GM12878 (cell line): ENCODE data around the gene ARRDC4. TPM values are rescaled to one million over a fixed set of nuclear protein-coding genes. Genes with fewer than 3 reads are reported as not detected.

Source experiments
- ATAC-seq: fragments of 200-7000 bp; cut with Tn5 transposase; 3 replicates; pipeline ENCODE4 v1.9.1; 2020; ENCODE audit warnings: mild to moderate bottlenecking, moderate library complexity
- BruUV-seq: library from RNA; stranded (reverse); fragments of 400-500 nt; replicated peaks from 2 replicates; lab custom pipeline; 2021; lab: Mats Ljungman, UMichigan
- CTCF ChIA-PET: fragments of 300-600 bp; sonication (Branson Sonifier 250); formaldehyde crosslinking; extraction: SDS; loops from one replicate; lab custom pipeline; 2021; ENCODE audit warnings: inconsistent platforms; lab: Yijun Ruan, JAX
- POLR2A ChIA-PET: fragments of 350-600 bp; formaldehyde crosslinking; extraction: SDS; loops from one replicate; lab custom pipeline; 2021; ENCODE audit warnings: inconsistent platforms; lab: Charles Lee
- RAD21 ChIA-PET: fragments of 300-600 bp; sonication (Branson Sonifier 250); formaldehyde crosslinking; loops from one replicate; lab custom pipeline; 2023; ENCODE audit warnings: antibody characterized with exemption; ENCODE audit not compliant: unreplicated experiment; lab: Charles Lee
- SMC1A ChIA-PET: fragments of 300-600 bp; sonication (Branson Sonifier 250); formaldehyde crosslinking; loops from one replicate; lab custom pipeline; 2023; ENCODE audit not compliant: unreplicated experiment, uncharacterized antibody; lab: Charles Lee
- DNase-seq: peaks from one replicate; pipeline ENCODE4 v3.0.0-alpha.2; 2011; ENCODE audit warnings: low read depth, low spot score
- FAIRE-seq: peaks from 3 replicates; lab custom pipeline; 2011; peaks lifted over from hg19 to GRCh38; lab: Jason Lieb, UNC
- H2AFZ ChIP-seq: 2 replicates; pipeline ENCODE4 v1.6.0; 2011; ENCODE audit warnings: low read depth, low read length, control low read depth; ENCODE audit not compliant: control insufficient read depth
- H3K27ac ChIP-seq: 2 replicates; pipeline ENCODE4 v1.5.1; 2011; ENCODE audit warnings: control low read depth; ENCODE audit not compliant: control insufficient read depth, insufficient read depth
- H3K27me3 ChIP-seq, 2 experiments: replicated peaks in 1 of 2; 2 replicates each; pipeline versions ENCODE4 v1.6.0 to v1.6.1; 2011; ENCODE audit warnings: low read length in 1 of 2; ENCODE audit not compliant: control insufficient read depth in 2 of 2, insufficient read depth in 2 of 2
- H3K36me3 ChIP-seq, 2 experiments: 2 replicates each; pipeline ENCODE4 v1.5.1; 2011; ENCODE audit warnings: low read length in 1 of 2; ENCODE audit not compliant: control insufficient read depth in 2 of 2, insufficient read depth in 2 of 2
- H3K4me1 ChIP-seq: 2 replicates; pipeline ENCODE4 v1.6.1; 2011; ENCODE audit warnings: mild to moderate bottlenecking, low read length, moderate library complexity, mixed read lengths; ENCODE audit not compliant: control insufficient read depth, insufficient read depth
- H3K4me2 ChIP-seq: 2 replicates; pipeline ENCODE4 v1.6.0; 2011; ENCODE audit warnings: control low read depth; ENCODE audit not compliant: control insufficient read depth, insufficient read depth
- H3K4me3 ChIP-seq: fragments of 200-600 bp; sonication (generic); 2 replicates; pipeline ENCODE4 v1.5.1; 2016
- H3K79me2 ChIP-seq: 2 replicates; pipeline ENCODE4 v1.6.0; 2011; ENCODE audit warnings: low read length; ENCODE audit not compliant: control insufficient read depth, insufficient read depth
- H3K9ac ChIP-seq: 2 replicates; pipeline ENCODE4 v1.8.0; 2011; ENCODE audit warnings: low read length, control low read depth, mixed read lengths; ENCODE audit not compliant: control insufficient read depth, insufficient read depth
- H3K9me3 ChIP-seq: replicated peaks from 3 replicates; pipeline ENCODE4 v1.5.1; 2011; ENCODE audit warnings: mild to moderate bottlenecking, low read length; ENCODE audit not compliant: control insufficient read depth, insufficient read depth
- H4K20me1 ChIP-seq: 2 replicates; pipeline ENCODE4 v1.6.0; 2011; ENCODE audit not compliant: control insufficient read depth, insufficient read depth
- FOS ChIP-seq: IDR thresholded peaks from 3 replicates; pipeline ENCODE4 v1.6.1; 2011; ENCODE audit warnings: borderline replicate concordance; ENCODE audit not compliant: insufficient read length; ENCODE audit errors: extremely low read depth
- GABPA ChIP-seq: IDR thresholded peaks from 2 replicates; pipeline ENCODE4 v1.6.1; 2014; ENCODE audit warnings: antibody characterized with exemption, low read depth, mild to moderate bottlenecking, inconsistent platforms
- WGBS: methylation state at CpG from one replicate; pipeline ENCODE4 v1.1.6; 2016; ENCODE audit warnings: low lambda C conversion rate; ENCODE audit not compliant: insufficient replicate concordance, insufficient coverage; ENCODE audit errors: missing lambda C conversion rate; 5-methylcytosine and 5-hydroxymethylcytosine counted together
- in situ Hi-C: fragments of 300-500 bp; cut with MboI; formaldehyde crosslinking; loops from 9 replicates; pipeline ENCODE4 v1.14.3; 2018; ENCODE audit warnings: mixed read lengths
- intact Hi-C: fragments of 100-400 bp; cut with micrococcal nuclease; formaldehyde crosslinking; loops from one replicate; pipeline ENCODE4 v1.14.2; 2022; ENCODE audit not compliant: unreplicated experiment
- polyA plus RNA-seq, 11 experiments: library from polyadenylated mRNA; depleted of rRNA in 4 of 11; unstranded in 6 of 11; stranded (reverse) in 5 of 11; fragments of >200 nt; fragmentation: Nextera tagmentation in 4 of 11; fragmentation: Illumina TruSeq in 1 of 11; extraction: Ambion mirVana in 4 of 11; extraction: Trizol in 1 of 11; gene quantifications; 1 replicate in 1 of 11; 2 replicates in 10 of 11; pipeline versions ENCODE4 v1.2.1 to v1.2.3, GENCODE V29; 2011 to 2016; ENCODE audit warnings: inconsistent platforms in 2 of 11, missing spikeins in 2 of 11, low read depth in 1 of 11
- total RNA-seq, 4 experiments: library from RNA; depleted of rRNA in 3 of 4; stranded (reverse); fragments of >200 nt in 3 of 4; fragmentation: Illumina TruSeq in 1 of 4; extraction: Trizol in 1 of 4; gene quantifications; 2 replicates each; pipeline versions ENCODE4 v1.2.1 to v1.2.3, GENCODE V29; 2013 to 2021

ARRDC4 gene
- total and polyA plus RNA-seq, 10 of the 15 experiments (the other 5 are each of a cell fraction or from before 2014, with no cell fraction given): 0.03 to 0.54 (median 0.07) TPM

- RAD21 ChIA-PET: no interaction called here
These were observed 11.9 kb downstream of the ARRDC4 start for GRCh38 chr15:97972366-97972765.

DNA sequence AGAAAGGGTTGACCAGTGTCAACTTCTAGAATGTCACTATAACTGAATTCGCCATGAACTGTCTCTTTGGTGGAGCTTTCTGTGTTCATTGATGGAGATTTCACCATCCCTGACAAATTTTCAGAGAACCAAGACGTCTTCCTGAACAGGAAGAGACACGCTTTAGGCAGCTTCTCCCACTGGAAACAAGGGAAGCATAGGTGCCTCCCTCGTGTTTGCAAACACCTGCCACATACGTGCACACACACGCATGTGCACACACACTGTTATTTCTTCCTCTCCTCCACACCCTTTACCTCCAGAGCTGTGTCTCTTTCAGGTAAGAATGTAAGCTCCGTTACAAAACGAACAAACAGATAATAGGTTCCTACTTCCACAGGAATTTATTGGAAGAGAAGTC, 15.6 kb downstream of the ARRDC4 start:
- Histone ChIP-seq H3K27ac (no peak overlapping the region), H3K79me2 (no peaks in the 10 kb centered on the region), H3K36me3 (no peaks in the 10 kb centered on the region), H3K27me3 (no peaks in the 10 kb centered on the region), H3K4me1 (no peaks in the 10 kb centered on the region), H3K9ac (no peak overlapping the region), H3K4me3 (no peak overlapping the region), H3K9me3 (no peaks in the 10 kb centered on the region), H2AFZ (no peak overlapping the region), H3K4me2 (no peak overlapping the region), H4K20me1 (no peaks in the 10 kb centered on the region)
- ChIA-PET SMC1A (no interaction called here), CTCF (interaction anchor here (0.7 to 1.2 kb wide), 2 partner anchors 43 to 878 kb away, joined by 3 read pairs; no protein-coding TSS in a partner anchor), RAD21 (no interaction called here), POLR2A (no interaction called here)
- DNase-seq (no peak), FAIRE-seq (no peak), ATAC-seq (no peak)
- BruUV-seq: no TSS peak
- in situ Hi-C loops (no loop called here), intact Hi-C loops (no loop called here)
- 6% methylated on average over 8 of the region's 8 CpGs for WGBS
- TF ChIP-seq GABPA: no peak

More at GRCh38 chr15:97972366-97972765, 11.9 kb downstream of the ARRDC4 start:
- Histone ChIP-seq H3K27me3 (no peaks in the 10 kb centered on the region), H3K36me3 (no peaks in the 10 kb centered on the region), H2AFZ (no peak overlapping the region), H3K4me3 (no peak overlapping the region), H3K9me3 (no peaks in the 10 kb centered on the region), H3K27ac (no peak overlapping the region), H3K79me2 (no peaks in the 10 kb centered on the region), H3K9ac (no peak overlapping the region), H4K20me1 (no peaks in the 10 kb centered on the region), H3K4me2 (no peak overlapping the region), H3K4me1 (no peaks in the 10 kb centered on the region)
- no TSS peak for BruUV-seq
- intact Hi-C loops: no loop called here
- TF ChIP-seq FOS: no peak
- no peak for ATAC-seq
- in situ Hi-C loops: no loop called here
- no peak for FAIRE-seq
- ChIA-PET CTCF (no interaction called here), POLR2A (no interaction called here), SMC1A (no interaction called here)
- WGBS: 0% methylated on average over 1 of the region's 1 CpG
- DNase-seq: no peak
